HG02973 (cell line): ENCODE data around the gene HSD11B1.

Experiments
- ATAC-seq: cut with Tn5 transposase; IDR thresholded peaks from one replicate; pipeline ENCODE4 v1.9.1; 2021; ENCODE audit warnings: moderate library complexity; ENCODE audit not compliant: unreplicated experiment

HSD11B1 gene

GRCh38 chr1:209778102-209778501 is 73.5 kb downstream of the HSD11B1 start:
- no peak for ATAC-seq

- no peak for ATAC-seq
These were observed 75.6 kb downstream of the HSD11B1 start for GRCh38 chr1:209780268-209780667.

- no peak for ATAC-seq
These were observed 78.7 kb downstream of the HSD11B1 start for GRCh38 chr1:209783386-209783785.
